ENCODE measurements around the gene CMPK2.
"Not testable (repeated sequence)": the region's sequence is repeated elsewhere in the genome, so short reads cannot be mapped to it uniquely, and the experiment has no call there.

The CMPK2 gene

GRCh38 chr2:6864231-6864754 lies 1.4 kb downstream of the CMPK2 start:
- no peak overlapping the region for H3K4me3 ChIP-seq (ENCODE audit: low read depth, low read length, poor library complexity, severe bottlenecking)
- no peaks in the 10 kb centered on the region for H4K20me1 ChIP-seq (ENCODE audit: insufficient read depth, low read length)
- H3K9ac ChIP-seq (ENCODE audit: low read length), result no peak overlapping the region
- no peaks in the 10 kb centered on the region; the same call in 1 of the 2 replicates for H3K27me3 ChIP-seq (ENCODE audit: insufficient read depth, low read length)
- TF ChIP-seq EZH2 (IDR thresholded peaks at IDR 0.05; ENCODE audit: borderline replicate concordance, low read length) (no peak), CTCF (IDR thresholded peaks at IDR 0.05; ENCODE audit: low read length) (no peak)
- no peak overlapping the region for H3K27ac ChIP-seq (ENCODE audit: low read depth, low read length, poor library complexity, severe bottlenecking)
- H3K9me3 ChIP-seq (ENCODE audit: low read length), result no peaks in the 10 kb centered on the region
- peaks cover 6% of the 10 kb centered on the region for H3K4me1 ChIP-seq (ENCODE audit: insufficient read depth, low read length, severe bottlenecking)
- no peak overlapping the region for H2AFZ ChIP-seq (ENCODE audit: low read length)
- no peaks in the 10 kb centered on the region for H3K9me2 ChIP-seq (ENCODE audit: low read depth, low read length)
- no peak overlapping the region for H3K4me2 ChIP-seq (ENCODE audit: low read length)
- H3K36me3 ChIP-seq (ENCODE audit: insufficient read depth, low read length), result no peaks in the 10 kb centered on the region
- no peaks in the 10 kb centered on the region for H3K79me2 ChIP-seq (ENCODE audit: insufficient read depth, low read length)
- H3F3A ChIP-seq (ENCODE audit: insufficient read depth, low read length), result no peaks in the 10 kb centered on the region

GRCh38 chr2:6863792-6864191 lies 1.9 kb downstream of the CMPK2 start:
- Histone ChIP-seq H3K36me3 (ENCODE audit: insufficient read depth, low read length) (no peaks in the 10 kb centered on the region), H3K9me3 (ENCODE audit: low read length) (no peaks in the 10 kb centered on the region), H3K9ac (ENCODE audit: low read length) (no peak overlapping the region), H3K4me1 (ENCODE audit: insufficient read depth, low read length, severe bottlenecking) (peaks cover 6% of the 10 kb centered on the region), H3F3A (ENCODE audit: insufficient read depth, low read length) (no peaks in the 10 kb centered on the region), H2AFZ (ENCODE audit: low read length) (no peak overlapping the region), H3K4me3 (ENCODE audit: low read depth, low read length, poor library complexity, severe bottlenecking) (no peak overlapping the region), H3K9me2 (ENCODE audit: low read depth, low read length) (no peaks in the 10 kb centered on the region), H3K27ac (ENCODE audit: low read depth, low read length, poor library complexity, severe bottlenecking) (no peak overlapping the region), H3K4me2 (ENCODE audit: low read length) (no peak overlapping the region), H3K79me2 (ENCODE audit: insufficient read depth, low read length) (no peaks in the 10 kb centered on the region), H4K20me1 (ENCODE audit: insufficient read depth, low read length) (no peaks in the 10 kb centered on the region), H3K27me3 (ENCODE audit: insufficient read depth, low read length) (no peaks in the 10 kb centered on the region; the same call in 1 of the 2 replicates)
- TF ChIP-seq CTCF (IDR thresholded peaks at IDR 0.05; ENCODE audit: low read length), result no peak
- no peak for TF ChIP-seq EZH2 (IDR thresholded peaks at IDR 0.05; ENCODE audit: borderline replicate concordance, low read length)

- H3K9ac ChIP-seq (ENCODE audit: low read length), result no peak overlapping the region
- no peaks in the 10 kb centered on the region for H3K79me2 ChIP-seq (ENCODE audit: insufficient read depth, low read length)
- H3K27ac ChIP-seq (ENCODE audit: low read depth, low read length, poor library complexity, severe bottlenecking), result no peak overlapping the region
- no peaks in the 10 kb centered on the region for H3K36me3 ChIP-seq (ENCODE audit: insufficient read depth, low read length)
- no peaks in the 10 kb centered on the region for H3F3A ChIP-seq (ENCODE audit: insufficient read depth, low read length)
- H3K9me2 ChIP-seq (ENCODE audit: low read depth, low read length), result no peaks in the 10 kb centered on the region
- no peaks in the 10 kb centered on the region for H3K27me3 ChIP-seq (ENCODE audit: insufficient read depth, low read length)
- H3K9me3 ChIP-seq (ENCODE audit: low read length), result no peaks in the 10 kb centered on the region
- no peak overlapping the region for H3K4me3 ChIP-seq (ENCODE audit: low read depth, low read length, poor library complexity, severe bottlenecking)
- H3K4me1 ChIP-seq (ENCODE audit: insufficient read depth, low read length, severe bottlenecking), result no peaks in the 10 kb centered on the region
- TF ChIP-seq EZH2 (IDR thresholded peaks at IDR 0.05; ENCODE audit: borderline replicate concordance, low read length) (no peak), CTCF (IDR thresholded peaks at IDR 0.05; ENCODE audit: low read length) (no peak)
- H3K4me2 ChIP-seq (ENCODE audit: low read length), result no peak overlapping the region
- no peaks in the 10 kb centered on the region for H4K20me1 ChIP-seq (ENCODE audit: insufficient read depth, low read length)
- H2AFZ ChIP-seq (ENCODE audit: low read length), result no peak overlapping the region
Observed at GRCh38 chr2:6860296-6860695, 5.4 kb downstream of the CMPK2 start.

- not testable (repeated sequence) for H3K27me3 ChIP-seq (ENCODE audit: insufficient read depth, low read length); H3K9me3 ChIP-seq (ENCODE audit: low read length); H3K79me2 ChIP-seq (ENCODE audit: insufficient read depth, low read length); H3K9me2 ChIP-seq (ENCODE audit: low read depth, low read length); H3K4me3 ChIP-seq (ENCODE audit: low read depth, low read length, poor library complexity, severe bottlenecking); H3K36me3 ChIP-seq (ENCODE audit: insufficient read depth, low read length); H4K20me1 ChIP-seq (ENCODE audit: insufficient read depth, low read length); H3K27ac ChIP-seq (ENCODE audit: low read depth, low read length, poor library complexity, severe bottlenecking); H3F3A ChIP-seq (ENCODE audit: insufficient read depth, low read length); H3K4me1 ChIP-seq (ENCODE audit: insufficient read depth, low read length, severe bottlenecking); H2AFZ ChIP-seq (ENCODE audit: low read length); H3K9ac ChIP-seq (ENCODE audit: low read length); H3K4me2 ChIP-seq (ENCODE audit: low read length)
Observed at GRCh38 chr2:6858466-6859027, 7.2 kb downstream of the CMPK2 start.

Measured in OCI-LY1 (cell line).